HepG2 (cell line): Measurements from ENCODE around the gene NAA38. TPM values are rescaled to one million over a fixed set of nuclear protein-coding genes. Genes with fewer than 3 reads are reported as not detected.
A peak's percentile ranks its signal among the peaks of the same experiment; 100 is the strongest.

ENCODE experiments used
- ASH2L ChIP-seq: fragments of 300-600, 200-600 bp; sonication (generic); IDR thresholded peaks from 2 replicates; pipeline ENCODE4 v1.7.0; 2017; ENCODE audit warnings: low read depth, mild to moderate bottlenecking, moderate library complexity, mixed read lengths, low read length; ENCODE audit not compliant: insufficient read length
- CBX1 ChIP-seq: IDR thresholded peaks from one replicate; pipeline ENCODE4 v1.6.1; 2016; ENCODE audit warnings: antibody characterized with exemption, low read depth
- CHCHD3 ChIP-seq: sonication (generic); formaldehyde crosslinking; IDR thresholded peaks from 2 replicates; pipeline ENCODE4 v1.8.0; 2022; ENCODE audit warnings: mild to moderate bottlenecking, missing genetic modification reagents, moderate library complexity
- GTF3A ChIP-seq: sonication (generic); formaldehyde crosslinking; conservative IDR thresholded peaks from 2 replicates; pipeline ENCODE4 v1.4.0; 2020; ENCODE audit warnings: mild to moderate bottlenecking, missing genetic modification reagents
- HNRNPH1 ChIP-seq: fragments of 200-400 bp; formaldehyde crosslinking; optimal IDR thresholded peaks from 2 replicates; pipeline ENCODE3; 2017; ENCODE audit warnings: mild to moderate bottlenecking, low read depth, low read length
- HOXD1 ChIP-seq: sonication (generic); formaldehyde crosslinking; IDR thresholded peaks from 2 replicates; pipeline ENCODE4 v1.5.0; 2020; ENCODE audit warnings: missing genetic modification reagents
- KLF16 ChIP-seq, 2 experiments: sonication (generic) in 1 of 2; formaldehyde crosslinking in 1 of 2; IDR thresholded peaks; 2 replicates each; pipeline versions ENCODE4 v1.6.1 to v1.8.0; 2016 to 2023; ENCODE audit warnings: missing genetic modification reagents in 2 of 2, missing compliant biosample characterization in 1 of 2
- NFRKB ChIP-seq: fragments of 450-650 bp; IDR thresholded peaks from 2 replicates; pipeline ENCODE4 v1.6.1; 2017
- NR2F2 ChIP-seq: IDR thresholded peaks from 2 replicates; pipeline ENCODE4 v1.6.1; 2012; ENCODE audit warnings: low read depth, inconsistent platforms, borderline replicate concordance
- PAF1 ChIP-seq: IDR thresholded peaks from 2 replicates; pipeline ENCODE4 v1.6.1; 2016; ENCODE audit warnings: missing genetic modification reagents, missing compliant biosample characterization
- PHF8 ChIP-seq: sonication (generic); formaldehyde crosslinking; IDR thresholded peaks from 2 replicates; pipeline ENCODE4 v1.5.0; 2020; ENCODE audit warnings: missing genetic modification reagents
- SIN3B ChIP-seq: fragments of 150-350 bp; IDR thresholded peaks from 2 replicates; pipeline ENCODE4 v1.6.1; 2014; ENCODE audit warnings: low read length
- ZNF12 ChIP-seq: sonication (generic); formaldehyde crosslinking; IDR thresholded peaks from 2 replicates; pipeline ENCODE4 v1.5.0; 2020; ENCODE audit warnings: missing genetic modification reagents
- ZNF207 ChIP-seq: fragments of 450-650 bp; IDR thresholded peaks from 2 replicates; pipeline ENCODE4 v1.6.1; 2016; ENCODE audit warnings: antibody characterized with exemption, borderline replicate concordance
- ZNF225 ChIP-seq: sonication (generic); formaldehyde crosslinking; IDR thresholded peaks from 2 replicates; pipeline ENCODE4 v1.4.0; 2020; ENCODE audit warnings: mild to moderate bottlenecking, missing genetic modification reagents
- ZNF24 ChIP-seq: fragments of 450-650 bp; IDR thresholded peaks from 2 replicates; pipeline ENCODE4 v1.6.1; 2017; ENCODE audit warnings: antibody characterized with exemption, mild to moderate bottlenecking
- ZNF335 ChIP-seq: sonication (generic); formaldehyde crosslinking; IDR thresholded peaks from 2 replicates; pipeline ENCODE4 v1.4.0; 2020; ENCODE audit warnings: missing genetic modification reagents
- ZNF383 ChIP-seq: sonication (generic); formaldehyde crosslinking; IDR thresholded peaks from 2 replicates; pipeline ENCODE4 v1.4.0; 2020; ENCODE audit warnings: missing genetic modification reagents, mild to moderate bottlenecking, borderline replicate concordance
- ZNF616 ChIP-seq: sonication (generic); formaldehyde crosslinking; IDR thresholded peaks from 2 replicates; pipeline ENCODE4 v1.5.0; 2020; ENCODE audit warnings: low read depth, mild to moderate bottlenecking, missing genetic modification reagents
- polyA plus RNA-seq, 8 experiments: library from polyadenylated mRNA; depleted of rRNA in 3 of 8; stranded (reverse) in 7 of 8; unstranded in 1 of 8; fragments of >200 nt; fragmentation: Illumina TruSeq in 4 of 8; extraction: Trizol in 4 of 8; gene quantifications; 2 replicates each; pipeline versions ENCODE4 v1.2.1 to v1.2.3, GENCODE V29; 2011 to 2016; ENCODE audit warnings: low read depth in 4 of 8, missing spikeins in 1 of 8, mixed read lengths in 1 of 8; ENCODE audit not compliant: insufficient read depth in 1 of 8
- total RNA-seq, 5 experiments: library from RNA; depleted of rRNA; stranded (reverse); fragments of >200 nt; fragmentation: Illumina TruSeq; extraction: Trizol; gene quantifications; 2 replicates each; pipeline ENCODE4 v1.2.3, GENCODE V29; 2016; ENCODE audit warnings: low read depth in 1 of 5
- TF ChIP-seq, protein P1 (sequence below): sonication (generic); formaldehyde crosslinking; IDR thresholded peaks from 2 replicates; pipeline ENCODE4; 2020; ENCODE audit warnings: missing genetic modification reagents, mild to moderate bottlenecking, borderline replicate concordance
- TF ChIP-seq, protein P2 (sequence below): sonication (generic); formaldehyde crosslinking; IDR thresholded peaks from 2 replicates; pipeline ENCODE4 v1.9.0; 2021; ENCODE audit warnings: missing genetic modification reagents, mild to moderate bottlenecking, borderline replicate concordance
- TF ChIP-seq, protein P3 (sequence below): sonication (generic); formaldehyde crosslinking; conservative IDR thresholded peaks from 2 replicates; pipeline ENCODE4 v1.4.0; 2020; ENCODE audit warnings: missing genetic modification reagents
- TF ChIP-seq, protein P4 (sequence below): IDR thresholded peaks from 2 replicates; pipeline ENCODE4 v1.6.1; 2016; ENCODE audit warnings: low read depth, control low read depth

Gene NAA38
- total and polyA plus RNA-seq, 2 of the 13 experiments (the other 11 are each of a cell fraction or from before 2014, with no cell fraction given) = 46.9 to 91.6 TPM

DNA sequence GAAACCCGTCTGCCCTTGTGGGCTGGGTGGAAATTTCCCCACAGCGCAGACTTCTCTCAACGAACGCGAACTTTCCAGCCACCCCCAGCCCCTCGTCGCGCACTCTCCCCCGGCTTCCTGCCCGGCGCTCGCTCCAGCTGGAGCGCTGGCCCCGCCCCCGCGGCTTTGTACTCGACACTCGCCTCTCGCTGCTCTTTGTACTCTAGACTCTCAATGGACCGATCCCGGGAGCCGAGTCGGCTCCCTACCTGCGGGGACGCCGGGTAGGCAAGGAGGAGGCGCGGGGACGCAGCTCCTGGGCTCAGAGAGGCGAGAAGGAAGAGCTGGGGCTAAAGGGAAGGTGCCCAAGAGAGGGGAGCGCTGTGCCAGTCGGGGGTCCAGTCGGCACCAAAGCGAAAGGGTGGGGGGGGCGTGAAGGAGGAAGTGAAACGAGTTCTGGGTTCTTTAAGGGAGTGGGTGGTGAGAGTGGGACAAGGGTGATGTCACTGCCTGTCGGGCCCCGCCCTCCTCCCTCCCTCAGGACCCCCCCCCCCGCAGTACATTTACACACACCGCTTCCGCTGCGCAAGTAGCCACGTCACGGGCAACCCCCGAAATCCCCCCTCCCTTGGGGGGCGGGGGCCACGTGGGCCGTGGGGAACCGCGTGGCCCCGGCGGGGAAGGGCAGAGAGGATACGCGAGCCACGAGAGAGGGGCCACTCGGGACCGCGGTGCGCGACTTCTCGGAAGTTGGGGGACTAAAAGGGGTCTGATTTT, 13.6 kb downstream of the NAA38 start (continued):
- TF ChIP-seq ZNF616 (CRISPR knock-in tag) = no peak
- TF ChIP-seq HNRNPH1 = no peak
- TF ChIP-seq KLF16 (CRISPR knock-in tag; IDR thresholded peaks at IDR 0.05) = 0 out of 4 replicates have a peak, but pooled peaks of 1 of the 2 experiments have one; percentile 9
- no peak for TF ChIP-seq PAF1 (CRISPR knock-in tag)
- TF ChIP-seq GTF3A (CRISPR knock-in tag) = no peak
- TF ChIP-seq NFRKB = no peak
- TF ChIP-seq, protein P1, sequence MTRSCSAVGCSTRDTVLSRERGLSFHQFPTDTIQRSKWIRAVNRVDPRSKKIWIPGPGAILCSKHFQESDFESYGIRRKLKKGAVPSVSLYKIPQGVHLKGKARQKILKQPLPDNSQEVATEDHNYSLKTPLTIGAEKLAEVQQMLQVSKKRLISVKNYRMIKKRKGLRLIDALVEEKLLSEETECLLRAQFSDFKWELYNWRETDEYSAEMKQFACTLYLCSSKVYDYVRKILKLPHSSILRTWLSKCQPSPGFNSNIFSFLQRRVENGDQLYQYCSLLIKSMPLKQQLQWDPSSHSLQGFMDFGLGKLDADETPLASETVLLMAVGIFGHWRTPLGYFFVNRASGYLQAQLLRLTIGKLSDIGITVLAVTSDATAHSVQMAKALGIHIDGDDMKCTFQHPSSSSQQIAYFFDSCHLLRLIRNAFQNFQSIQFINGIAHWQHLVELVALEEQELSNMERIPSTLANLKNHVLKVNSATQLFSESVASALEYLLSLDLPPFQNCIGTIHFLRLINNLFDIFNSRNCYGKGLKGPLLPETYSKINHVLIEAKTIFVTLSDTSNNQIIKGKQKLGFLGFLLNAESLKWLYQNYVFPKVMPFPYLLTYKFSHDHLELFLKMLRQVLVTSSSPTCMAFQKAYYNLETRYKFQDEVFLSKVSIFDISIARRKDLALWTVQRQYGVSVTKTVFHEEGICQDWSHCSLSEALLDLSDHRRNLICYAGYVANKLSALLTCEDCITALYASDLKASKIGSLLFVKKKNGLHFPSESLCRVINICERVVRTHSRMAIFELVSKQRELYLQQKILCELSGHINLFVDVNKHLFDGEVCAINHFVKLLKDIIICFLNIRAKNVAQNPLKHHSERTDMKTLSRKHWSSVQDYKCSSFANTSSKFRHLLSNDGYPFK (CRISPR knock-in tag) = no peak
- TF ChIP-seq ZNF24 = no peak
- TF ChIP-seq CHCHD3 (CRISPR knock-in tag) = no peak
- no peak for TF ChIP-seq SIN3B
- peak; percentile 7 for TF ChIP-seq CBX1
- TF ChIP-seq NR2F2 = no peak; the same call in 1 of the 2 replicates
- TF ChIP-seq PHF8 (CRISPR knock-in tag) = peak; percentile 62
- TF ChIP-seq, protein P2, sequence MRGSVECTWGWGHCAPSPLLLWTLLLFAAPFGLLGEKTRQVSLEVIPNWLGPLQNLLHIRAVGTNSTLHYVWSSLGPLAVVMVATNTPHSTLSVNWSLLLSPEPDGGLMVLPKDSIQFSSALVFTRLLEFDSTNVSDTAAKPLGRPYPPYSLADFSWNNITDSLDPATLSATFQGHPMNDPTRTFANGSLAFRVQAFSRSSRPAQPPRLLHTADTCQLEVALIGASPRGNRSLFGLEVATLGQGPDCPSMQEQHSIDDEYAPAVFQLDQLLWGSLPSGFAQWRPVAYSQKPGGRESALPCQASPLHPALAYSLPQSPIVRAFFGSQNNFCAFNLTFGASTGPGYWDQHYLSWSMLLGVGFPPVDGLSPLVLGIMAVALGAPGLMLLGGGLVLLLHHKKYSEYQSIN (CRISPR knock-in tag) = no peak
- TF ChIP-seq ASH2L = peak; percentile 58
- TF ChIP-seq ZNF335 (CRISPR knock-in tag) = no peak
- TF ChIP-seq ZNF12 (CRISPR knock-in tag) = no peak
- no peak for TF ChIP-seq ZNF207
- TF ChIP-seq, protein P3, sequence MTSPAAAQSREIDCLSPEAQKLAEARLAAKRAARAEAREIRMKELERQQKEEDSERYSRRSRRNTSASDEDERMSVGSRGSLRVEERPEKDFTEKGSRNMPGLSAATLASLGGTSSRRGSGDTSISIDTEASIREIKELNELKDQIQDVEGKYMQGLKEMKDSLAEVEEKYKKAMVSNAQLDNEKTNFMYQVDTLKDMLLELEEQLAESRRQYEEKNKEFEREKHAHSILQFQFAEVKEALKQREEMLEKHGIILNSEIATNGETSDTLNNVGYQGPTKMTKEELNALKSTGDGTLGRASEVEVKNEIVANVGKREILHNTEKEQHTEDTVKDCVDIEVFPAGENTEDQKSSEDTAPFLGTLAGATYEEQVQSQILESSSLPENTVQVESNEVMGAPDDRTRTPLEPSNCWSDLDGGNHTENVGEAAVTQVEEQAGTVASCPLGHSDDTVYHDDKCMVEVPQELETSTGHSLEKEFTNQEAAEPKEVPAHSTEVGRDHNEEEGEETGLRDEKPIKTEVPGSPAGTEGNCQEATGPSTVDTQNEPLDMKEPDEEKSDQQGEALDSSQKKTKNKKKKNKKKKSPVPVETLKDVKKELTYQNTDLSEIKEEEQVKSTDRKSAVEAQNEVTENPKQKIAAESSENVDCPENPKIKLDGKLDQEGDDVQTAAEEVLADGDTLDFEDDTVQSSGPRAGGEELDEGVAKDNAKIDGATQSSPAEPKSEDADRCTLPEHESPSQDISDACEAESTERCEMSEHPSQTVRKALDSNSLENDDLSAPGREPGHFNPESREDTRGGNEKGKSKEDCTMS (CRISPR knock-in tag) = no peak
- no peak for TF ChIP-seq ZNF225
- TF ChIP-seq ZNF383 = no peak
- TF ChIP-seq, protein P4, sequence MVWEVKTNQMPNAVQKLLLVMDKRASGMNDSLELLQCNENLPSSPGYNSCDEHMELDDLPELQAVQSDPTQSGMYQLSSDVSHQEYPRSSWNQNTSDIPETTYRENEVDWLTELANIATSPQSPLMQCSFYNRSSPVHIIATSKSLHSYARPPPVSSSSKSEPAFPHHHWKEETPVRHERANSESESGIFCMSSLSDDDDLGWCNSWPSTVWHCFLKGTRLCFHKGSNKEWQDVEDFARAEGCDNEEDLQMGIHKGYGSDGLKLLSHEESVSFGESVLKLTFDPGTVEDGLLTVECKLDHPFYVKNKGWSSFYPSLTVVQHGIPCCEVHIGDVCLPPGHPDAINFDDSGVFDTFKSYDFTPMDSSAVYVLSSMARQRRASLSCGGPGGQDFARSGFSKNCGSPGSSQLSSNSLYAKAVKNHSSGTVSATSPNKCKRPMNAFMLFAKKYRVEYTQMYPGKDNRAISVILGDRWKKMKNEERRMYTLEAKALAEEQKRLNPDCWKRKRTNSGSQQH (CRISPR knock-in tag) = no peak
- no peak for TF ChIP-seq HOXD1 (CRISPR knock-in tag)
